Measurements from ENCODE around the gene RAB27A.
A peak's percentile ranks its signal among the peaks of the same experiment; 100 is the strongest.
"Not testable (repeated sequence)": the region's sequence is repeated elsewhere in the genome, so short reads cannot be mapped to it uniquely, and the experiment has no call there.

The RAB27A gene

GRCh38 chr15:55281517-55282228 is 7.9 kb downstream of the RAB27A start:
- no peak for DNase-seq (ENCODE audit: low read depth in 2 of 2)

DNA sequence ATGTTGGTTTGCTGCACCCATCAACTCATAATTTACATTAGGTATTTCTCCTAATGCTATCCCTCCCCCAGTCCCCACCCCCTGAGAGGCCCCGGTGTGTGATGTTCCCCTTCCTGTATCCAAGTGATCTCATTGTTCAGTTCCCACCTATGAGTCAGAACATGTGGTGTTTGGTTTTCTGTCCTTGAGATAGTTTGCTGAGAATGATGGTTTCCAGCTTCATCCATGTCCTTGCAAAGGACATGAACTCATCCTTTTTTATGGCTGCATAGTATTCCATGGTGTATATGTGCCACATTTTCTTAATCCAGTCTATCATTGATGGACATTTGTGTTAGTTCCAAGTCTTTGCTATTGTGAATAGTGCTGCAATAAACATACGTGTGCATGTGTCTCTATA is 9.0 kb downstream of the RAB27A start:
- not testable (repeated sequence) for DNase-seq (ENCODE audit: low read depth in 2 of 2)

GRCh38 chr15:55279746-55280351 is 9.8 kb downstream of the RAB27A start:
- DNase-seq (ENCODE audit: low read depth in 2 of 2), result peak in 1 of 2 donors; percentile 32

DNA sequence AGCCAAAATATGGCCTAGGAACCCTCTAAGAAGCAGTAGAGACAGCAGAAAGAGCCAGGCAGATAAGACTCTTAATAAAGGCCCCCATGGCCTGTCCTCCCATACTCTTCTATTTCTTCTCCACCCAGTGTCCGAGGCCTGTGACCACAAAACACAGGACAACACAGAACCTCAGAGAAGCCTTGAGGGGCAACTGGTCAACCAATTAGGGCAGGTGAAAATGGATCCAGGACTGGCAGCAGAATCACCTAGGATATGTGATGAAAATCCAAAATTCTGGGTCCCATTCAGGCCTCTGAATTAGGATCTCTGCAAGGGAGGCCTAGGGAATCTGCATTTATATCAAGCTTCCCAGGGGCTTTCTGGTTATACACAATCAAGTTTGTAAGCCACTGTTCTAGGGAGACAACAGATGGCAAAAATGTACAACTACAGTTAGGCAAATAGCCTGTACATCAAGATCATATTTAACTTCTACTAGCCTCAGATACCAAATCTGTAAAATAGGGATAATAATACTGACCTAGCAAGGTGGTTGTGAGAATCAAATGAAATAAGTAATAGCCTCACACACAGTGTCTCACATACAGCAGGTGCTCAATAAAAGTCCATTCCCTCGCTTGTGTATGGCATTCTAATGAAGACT is 10.4 kb downstream of the RAB27A start:
- no peak for DNase-seq (ENCODE audit: low read depth in 2 of 2)

DNA sequence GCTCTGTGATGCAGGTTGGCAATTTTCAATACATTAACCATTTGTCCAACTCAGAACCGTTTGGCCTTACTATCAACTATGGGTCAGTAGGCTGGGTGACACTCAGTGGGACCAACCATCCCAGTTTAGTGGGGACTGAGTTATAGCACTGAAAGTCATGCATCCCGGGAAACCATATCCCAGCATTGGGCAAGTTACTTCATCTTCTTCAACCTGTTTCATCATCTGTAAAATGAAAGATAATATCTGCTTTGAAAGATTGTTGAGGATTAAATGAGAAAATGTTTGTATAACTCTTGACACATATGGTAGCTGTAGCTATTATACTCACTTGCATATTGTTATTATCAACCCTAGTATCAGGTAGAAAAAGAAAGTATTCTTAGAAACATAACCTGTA is 11.9 kb downstream of the RAB27A start:
- no peak for DNase-seq (ENCODE audit: low read depth in 2 of 2)

GRCh38 chr15:55277116-55277564 is 12.5 kb downstream of the RAB27A start:
- DNase-seq (ENCODE audit: low read depth in 2 of 2), result no peak

- DNase-seq (ENCODE audit: low read depth in 2 of 2), result no peak
Observed at GRCh38 chr15:55276324-55276723, 13.3 kb downstream of the RAB27A start.

- no peak for DNase-seq (ENCODE audit: low read depth in 2 of 2)
Observed at GRCh38 chr15:55270291-55270690, 19.3 kb downstream of the RAB27A start.

GRCh38 chr15:55268176-55268695 is 21.4 kb downstream of the RAB27A start:
- DNase-seq (ENCODE audit: low read depth in 2 of 2), result no peak

GRCh38 chr15:55267401-55268175 is 22.0 kb downstream of the RAB27A start:
- peak; percentile 36 to 40 for DNase-seq (ENCODE audit: low read depth in 2 of 2)

GRCh38 chr15:55266547-55266946 is 23.1 kb downstream of the RAB27A start:
- DNase-seq (ENCODE audit: low read depth in 2 of 2), result no peak

DNA sequence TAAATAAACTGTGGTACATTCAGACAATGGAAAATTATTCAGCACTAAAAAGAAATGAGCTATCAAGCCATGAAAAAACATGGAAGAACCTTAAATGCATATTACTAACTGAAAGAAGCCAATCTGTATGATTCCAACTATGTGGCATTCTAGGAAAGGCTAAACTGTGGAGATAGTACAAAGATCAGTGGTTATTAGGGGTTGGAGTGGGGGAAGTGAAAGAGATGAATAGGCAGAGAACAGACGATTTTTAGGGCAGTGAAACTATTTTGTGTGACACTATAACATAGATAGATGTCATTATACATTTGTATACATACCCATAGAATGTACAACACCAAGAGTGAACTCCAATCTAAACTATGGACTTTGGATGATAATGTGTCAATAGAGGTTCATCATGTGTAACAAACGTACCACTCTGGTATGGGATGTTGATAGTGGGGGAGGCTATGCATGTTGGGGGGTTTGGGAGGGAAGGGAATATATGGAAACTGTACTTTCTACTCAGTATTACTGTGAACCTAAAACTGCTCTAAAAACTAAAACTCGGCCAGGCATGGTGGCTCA is 29.0 kb downstream of the RAB27A start:
- DNase-seq (ENCODE audit: low read depth in 2 of 2), result no peak

DNA sequence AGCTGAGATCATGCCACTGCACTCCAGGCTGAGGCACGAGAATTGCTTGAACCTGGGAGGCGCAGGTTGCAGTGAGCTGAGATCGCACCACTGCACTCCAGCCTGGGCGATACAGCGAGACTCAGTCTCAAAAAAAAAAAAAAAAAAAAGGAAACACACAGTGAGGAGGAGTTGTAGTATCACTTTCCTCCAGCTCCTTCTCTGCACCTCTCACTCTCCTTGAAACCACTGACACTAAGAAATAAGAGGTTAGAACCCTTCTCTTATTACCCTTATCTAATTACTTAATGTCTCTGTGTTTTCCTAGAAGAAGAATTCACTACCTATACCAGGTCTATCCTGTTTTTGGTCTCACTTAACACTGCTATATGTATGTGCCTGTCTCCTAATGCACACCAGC is 31.7 kb downstream of the RAB27A start:
- DNase-seq (ENCODE audit: low read depth in 2 of 2), result no peak

DNA sequence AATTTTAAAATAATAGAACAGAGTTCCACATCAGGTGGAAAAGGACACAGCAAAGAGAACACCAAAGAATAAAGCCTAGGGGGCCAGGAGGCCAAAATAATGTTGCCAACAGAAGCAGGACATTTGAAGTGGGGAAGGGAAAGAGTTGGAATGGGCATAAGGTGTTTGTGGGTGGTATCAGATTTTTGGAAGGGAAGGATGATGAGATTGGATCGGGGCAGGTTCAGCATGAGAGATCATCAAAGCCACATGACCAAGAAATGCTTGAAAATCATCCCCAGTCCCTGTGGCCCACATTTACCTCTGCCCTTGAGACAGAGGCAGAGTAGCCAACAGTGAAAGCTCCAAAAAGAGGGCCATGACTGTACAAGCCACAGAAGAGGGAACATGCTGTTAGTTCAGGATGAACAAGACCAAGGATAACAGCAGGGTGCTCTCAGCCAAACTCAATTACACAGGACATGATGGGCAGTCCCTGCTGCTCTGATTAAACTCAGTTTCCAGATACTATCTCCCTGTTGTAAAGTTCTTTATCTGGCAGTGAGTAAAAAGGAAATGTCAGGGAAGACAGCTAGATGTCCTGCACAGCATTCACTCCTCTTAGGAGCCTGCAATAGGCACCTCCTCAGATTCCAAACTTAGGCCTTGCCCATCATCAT is 32.5 kb downstream of the RAB27A start:
- DNase-seq (ENCODE audit: low read depth in 2 of 2), result no peak

DNA sequence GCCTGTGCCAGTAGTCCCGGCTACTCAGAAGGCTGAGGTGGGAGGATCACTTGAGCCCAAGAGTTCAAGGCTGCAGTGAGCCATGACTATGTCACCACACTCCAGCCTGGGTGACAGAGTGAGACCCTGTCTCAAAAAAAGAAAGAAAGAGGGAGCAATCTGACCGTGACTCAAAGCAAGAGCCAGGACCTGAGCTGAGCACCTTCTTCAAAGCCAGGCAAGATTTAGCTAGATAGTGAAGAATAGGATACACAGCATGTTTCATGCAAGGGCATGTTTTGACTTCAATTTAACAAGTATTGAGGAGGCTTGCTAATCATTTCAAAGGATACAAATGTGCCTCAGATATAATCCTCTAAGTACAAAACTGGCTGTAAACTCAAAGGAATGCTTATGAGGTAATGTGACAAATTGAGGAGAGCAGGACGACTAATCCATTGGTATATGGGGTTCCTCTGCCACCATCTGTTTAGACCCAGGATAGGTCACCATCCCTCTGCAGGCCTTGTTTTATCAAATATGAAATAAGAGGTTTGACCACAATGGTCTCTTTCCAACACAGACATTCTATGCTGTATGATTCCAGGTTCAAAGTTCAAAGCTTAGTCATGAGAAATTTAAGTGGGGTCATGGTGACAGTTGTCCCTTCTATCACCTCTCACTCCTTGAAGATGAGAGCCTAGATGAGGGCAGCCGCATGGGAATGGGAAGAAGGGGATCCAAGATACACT is 33.2 kb downstream of the RAB27A start:
- no peak for DNase-seq (ENCODE audit: low read depth in 2 of 2)

- no peak for DNase-seq (ENCODE audit: low read depth in 2 of 2)
Observed at GRCh38 chr15:55255714-55256113, 33.9 kb downstream of the RAB27A start.

DNA sequence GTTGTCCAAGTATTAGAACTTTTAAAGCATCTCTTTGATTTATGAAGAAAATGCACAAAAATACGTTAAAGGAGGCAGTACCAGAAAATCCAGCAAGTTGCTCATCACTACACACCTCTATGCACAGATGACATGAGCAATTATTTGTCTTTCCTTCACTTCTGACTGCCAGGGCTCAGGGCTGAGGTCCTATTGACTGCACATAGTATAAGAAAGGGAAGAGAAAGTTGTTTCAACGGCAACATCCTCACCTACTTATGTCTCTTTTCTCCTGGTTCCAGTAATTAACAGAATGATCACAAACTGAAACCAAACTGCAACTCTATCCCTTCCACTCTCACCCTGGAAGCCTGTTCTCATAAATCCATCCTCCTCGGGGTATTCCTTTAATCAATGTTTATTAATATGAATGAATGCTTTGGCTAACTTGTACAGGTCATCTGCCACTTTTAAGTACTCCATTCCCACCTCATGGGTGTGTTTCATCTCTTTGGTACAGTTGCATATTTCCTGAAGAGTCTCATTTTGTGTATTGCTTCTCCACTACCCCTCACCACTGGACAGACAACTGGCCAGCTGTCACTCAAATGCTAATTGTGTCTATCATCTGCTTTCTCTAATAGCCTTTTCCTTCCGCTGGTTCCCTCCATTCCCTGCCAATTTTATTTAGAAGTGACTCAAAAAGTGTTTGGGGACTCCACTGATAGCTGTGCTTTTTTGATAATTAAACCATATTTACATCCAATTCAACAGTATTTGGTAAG is 34.5 kb downstream of the RAB27A start:
- no peak for DNase-seq (ENCODE audit: low read depth in 2 of 2)

- DNase-seq (ENCODE audit: low read depth in 2 of 2), result no peak
Observed at GRCh38 chr15:55253580-55253979, 36.0 kb downstream of the RAB27A start.

DNA sequence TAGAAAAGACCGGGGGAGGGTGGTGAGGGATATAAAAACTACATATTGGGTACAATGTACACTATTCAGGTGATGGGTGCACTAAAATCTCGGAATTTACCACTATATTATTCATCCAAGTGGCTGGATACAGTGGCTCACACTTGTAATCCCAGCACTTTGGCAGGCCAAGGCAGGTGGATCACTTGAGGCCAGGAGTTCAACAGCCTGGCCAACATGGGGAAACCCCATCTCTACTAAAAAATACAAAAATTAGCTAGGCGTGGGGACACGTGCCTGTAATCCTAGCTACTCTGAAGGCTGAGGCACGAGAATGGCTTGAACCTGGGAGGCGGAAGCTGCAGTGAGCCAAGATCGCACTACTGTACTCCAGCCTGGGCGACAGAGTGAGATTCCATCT is 37.4 kb downstream of the RAB27A start:
- not testable (repeated sequence) for DNase-seq (ENCODE audit: low read depth in 2 of 2)

GRCh38 chr15:55250941-55251340 is 38.7 kb downstream of the RAB27A start:
- no peak for DNase-seq (ENCODE audit: low read depth in 2 of 2)
